OCI-LY3 (cell line): ENCODE data around the gene TEPSIN.

ENCODE experiments used
- EZH2phosphoT487 ChIP-seq: fragments of 200-600 bp; shearing (Covaris generic); IDR thresholded peaks from 2 replicates; pipeline ENCODE4 v1.6.1; 2018; ENCODE audit warnings: antibody characterized with exemption, mixed run types, low read depth
- TF ChIP-seq, protein P1 (sequence below): fragments of 200-600, 300-600 bp; sonication (generic); IDR thresholded peaks from 2 replicates; pipeline ENCODE4 v1.5.1; 2014; ENCODE audit warnings: antibody characterized with exemption, low read length, low read depth

DNA sequence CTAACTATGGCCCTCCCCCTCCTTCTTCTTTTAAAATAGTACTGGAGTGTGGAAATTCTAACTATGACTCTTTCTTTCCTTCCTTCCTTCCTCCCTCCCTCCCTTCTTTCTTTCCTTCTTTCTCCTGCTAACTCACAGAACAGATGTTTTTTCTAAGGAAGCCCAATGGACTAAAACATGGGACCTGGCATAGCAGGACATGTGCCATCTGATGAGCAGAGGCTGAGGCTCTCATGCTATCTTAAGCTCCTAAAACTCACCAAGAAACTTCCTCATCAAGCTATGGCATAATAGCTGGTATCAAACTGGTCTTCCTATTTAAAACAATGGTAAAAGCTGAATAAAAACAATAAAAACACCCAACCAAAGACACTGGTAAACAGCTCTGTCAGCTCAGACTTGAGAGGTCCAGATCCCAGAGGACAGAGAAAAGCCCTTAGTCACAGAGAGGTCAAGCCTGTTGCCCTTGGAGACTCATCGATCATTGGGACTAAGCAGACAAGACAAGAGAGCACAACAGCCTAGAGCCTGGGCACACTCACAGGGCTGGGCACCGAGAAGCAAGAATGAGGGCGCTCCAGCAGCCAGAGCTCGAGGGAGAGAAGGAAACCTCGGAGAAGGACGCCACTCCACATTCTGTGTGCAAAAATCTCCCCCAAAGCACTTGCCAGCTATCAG is 28.7 kb upstream of the TEPSIN start:
- TF ChIP-seq, protein P1, sequence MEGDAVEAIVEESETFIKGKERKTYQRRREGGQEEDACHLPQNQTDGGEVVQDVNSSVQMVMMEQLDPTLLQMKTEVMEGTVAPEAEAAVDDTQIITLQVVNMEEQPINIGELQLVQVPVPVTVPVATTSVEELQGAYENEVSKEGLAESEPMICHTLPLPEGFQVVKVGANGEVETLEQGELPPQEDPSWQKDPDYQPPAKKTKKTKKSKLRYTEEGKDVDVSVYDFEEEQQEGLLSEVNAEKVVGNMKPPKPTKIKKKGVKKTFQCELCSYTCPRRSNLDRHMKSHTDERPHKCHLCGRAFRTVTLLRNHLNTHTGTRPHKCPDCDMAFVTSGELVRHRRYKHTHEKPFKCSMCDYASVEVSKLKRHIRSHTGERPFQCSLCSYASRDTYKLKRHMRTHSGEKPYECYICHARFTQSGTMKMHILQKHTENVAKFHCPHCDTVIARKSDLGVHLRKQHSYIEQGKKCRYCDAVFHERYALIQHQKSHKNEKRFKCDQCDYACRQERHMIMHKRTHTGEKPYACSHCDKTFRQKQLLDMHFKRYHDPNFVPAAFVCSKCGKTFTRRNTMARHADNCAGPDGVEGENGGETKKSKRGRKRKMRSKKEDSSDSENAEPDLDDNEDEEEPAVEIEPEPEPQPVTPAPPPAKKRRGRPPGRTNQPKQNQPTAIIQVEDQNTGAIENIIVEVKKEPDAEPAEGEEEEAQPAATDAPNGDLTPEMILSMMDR = no peak
- no peak for TF ChIP-seq EZH2phosphoT487
